ENCODE measurements around the gene SPOP. TPM values are rescaled to one million over a fixed set of nuclear protein-coding genes. Genes with fewer than 3 reads are reported as not detected.

Gene SPOP
- total RNA-seq, 1 donor, result 59.2 TPM

GRCh38 chr17:49567871-49568694, 109.8 kb downstream of the SPOP start:
- H3K4me3 ChIP-seq (ENCODE audit: low read depth, low read length), result peak overlapping the region; percentile 55
- TF ChIP-seq CTCF (IDR thresholded peaks at IDR 0.05; ENCODE audit: insufficient read depth, low read depth, low read length), result peak; percentile 97
- peak; percentile 73 for DNase-seq (ENCODE audit: low read depth)

- DNase-seq (ENCODE audit: low read depth), result no peak
- no peak for TF ChIP-seq CTCF (IDR thresholded peaks at IDR 0.05; ENCODE audit: insufficient read depth, low read depth, low read length)
- H3K4me3 ChIP-seq (ENCODE audit: low read depth, low read length), result no peak overlapping the region
These were observed 110.8 kb downstream of the SPOP start for GRCh38 chr17:49567104-49567521.

- no peak for TF ChIP-seq CTCF (IDR thresholded peaks at IDR 0.05; ENCODE audit: insufficient read depth, low read depth, low read length)
- no peak overlapping the region for H3K4me3 ChIP-seq (ENCODE audit: low read depth, low read length)
- DNase-seq (ENCODE audit: low read depth), result no peak
These were observed 111.2 kb downstream of the SPOP start for GRCh38 chr17:49566668-49567071.

- no peak overlapping the region for H3K4me3 ChIP-seq (ENCODE audit: low read depth, low read length)
- TF ChIP-seq CTCF (IDR thresholded peaks at IDR 0.05; ENCODE audit: insufficient read depth, low read depth, low read length), result no peak
- DNase-seq (ENCODE audit: low read depth), result peak; percentile 38
These were observed 111.9 kb downstream of the SPOP start for GRCh38 chr17:49565948-49566491.

- DNase-seq (ENCODE audit: low read depth), result peak; percentile 48
- TF ChIP-seq CTCF (IDR thresholded peaks at IDR 0.05; ENCODE audit: insufficient read depth, low read depth, low read length), result no peak
- no peak overlapping the region for H3K4me3 ChIP-seq (ENCODE audit: low read depth, low read length)
These were observed 113.3 kb downstream of the SPOP start for GRCh38 chr17:49564638-49565037.

GRCh38 chr17:49557312-49558024, 120.4 kb downstream of the SPOP start:
- DNase-seq (ENCODE audit: low read depth), result peak; percentile 52
- H3K4me3 ChIP-seq (ENCODE audit: low read depth, low read length), result no peak overlapping the region
- TF ChIP-seq CTCF (IDR thresholded peaks at IDR 0.05; ENCODE audit: insufficient read depth, low read depth, low read length), result peak; percentile 68

All from fibroblast of villous mesenchyme (primary cell).